ENCODE data around the gene TTF1.
"Not testable (repeated sequence)": the region's sequence is repeated elsewhere in the genome, so short reads cannot be mapped to it uniquely, and the experiment has no call there.

TTF1 gene

DNA sequence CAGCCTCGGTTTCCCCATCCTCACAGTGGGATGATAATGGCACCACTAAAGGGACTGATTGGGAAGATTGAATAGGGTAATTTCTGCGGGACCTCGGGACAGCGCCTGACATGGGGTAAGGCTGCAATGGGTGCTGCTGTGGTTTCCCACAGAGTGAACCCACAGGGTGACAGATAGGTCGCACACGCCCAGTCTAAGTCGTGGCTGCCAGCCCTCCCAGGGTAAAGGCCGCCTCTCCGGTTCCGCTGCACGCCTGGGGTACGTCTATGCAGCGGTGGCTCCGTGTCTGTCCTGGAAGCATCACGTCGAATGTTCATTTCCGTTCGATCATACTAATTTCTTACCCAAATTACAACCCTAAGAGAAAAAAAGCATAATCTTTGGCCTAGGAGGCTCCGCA lies 4.0 kb upstream of the TTF1 start:
- no peak for DNase-seq

DNA sequence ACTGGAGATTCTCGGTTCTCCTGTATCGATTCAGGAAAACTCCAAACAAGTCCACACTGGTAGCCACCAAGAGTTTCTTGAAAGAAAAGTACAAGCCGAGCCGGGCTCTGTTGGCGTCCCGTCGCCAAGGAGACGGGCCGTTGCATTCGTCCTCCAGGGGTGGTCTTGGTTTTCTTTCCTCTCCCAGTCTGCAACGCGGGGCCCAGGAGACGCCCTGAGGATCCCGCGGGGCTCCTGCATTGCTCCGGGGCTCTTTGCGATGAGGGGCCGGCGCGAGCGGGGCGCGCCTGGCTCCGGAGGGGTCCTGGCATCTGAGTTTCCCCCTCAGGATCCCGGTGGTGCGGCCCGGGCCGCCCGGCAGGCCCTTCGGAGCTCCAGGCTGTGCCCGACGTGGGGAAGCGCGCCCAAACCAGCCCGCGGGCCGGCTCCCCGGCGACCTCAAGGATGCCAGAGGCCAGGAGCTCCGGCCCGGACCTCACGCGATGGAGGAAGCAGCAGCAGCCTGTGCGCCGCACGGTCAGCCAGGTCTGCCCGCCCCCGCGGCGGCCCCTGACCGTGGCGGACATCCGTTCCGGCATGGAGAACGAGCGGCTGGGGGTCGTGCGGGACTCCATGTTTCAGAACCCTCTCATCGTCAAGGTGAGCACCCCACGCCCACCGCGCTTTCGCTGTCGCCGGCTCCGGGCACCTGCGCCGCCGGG lies 3.3 kb upstream of the TTF1 start, which contains the start of gene CFAP77:
Gene CFAP77, plus strand, starts transcription at position 384 of the 701 bp plus-strand sequence. Its CDS starts 61 bp downstream, at position 445.
- peak in 1 of 4 experiments; percentile 12 for DNase-seq

DNA sequence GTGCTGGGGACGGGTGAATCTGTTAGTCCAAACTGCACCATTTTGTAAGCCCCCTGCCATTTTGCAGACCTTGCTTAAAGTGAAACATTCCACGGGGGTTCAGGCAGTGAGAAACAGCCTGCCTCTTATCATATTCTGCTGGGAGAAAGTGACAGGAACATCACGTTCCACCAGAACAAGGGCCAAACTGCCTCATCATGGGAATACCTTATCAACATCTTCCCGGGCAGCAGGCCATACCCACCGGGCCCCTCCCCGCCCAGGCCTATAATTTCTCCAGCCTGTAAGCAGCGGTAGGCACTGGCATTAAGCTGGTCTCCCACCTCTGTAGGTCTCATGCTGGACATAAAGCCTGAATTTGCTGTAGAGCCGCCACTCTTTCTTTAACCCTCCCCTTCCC lies 1.9 kb upstream of the TTF1 start:
- DNase-seq, result no peak

DNA sequence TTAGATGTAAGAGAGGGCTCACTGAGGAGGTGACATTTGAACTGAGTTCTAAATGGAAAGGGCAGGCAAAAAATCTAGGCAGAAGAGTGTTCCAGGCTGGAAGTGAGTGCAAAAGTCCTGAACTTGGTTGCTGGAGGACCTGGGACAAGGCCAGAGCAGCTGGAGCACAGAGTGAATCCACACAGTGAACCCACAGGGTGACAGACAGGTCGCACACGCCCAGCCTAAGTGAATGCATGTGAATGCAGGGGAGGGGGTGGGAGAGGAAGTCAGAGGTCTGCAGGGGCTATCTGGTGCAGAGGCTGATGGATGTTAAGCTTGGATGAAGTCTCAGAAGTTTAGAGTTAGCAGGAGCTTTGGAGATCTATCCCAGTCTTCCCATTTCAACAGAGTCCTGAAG lies 556 bp upstream of the TTF1 start:
- DNase-seq, result no peak

DNA sequence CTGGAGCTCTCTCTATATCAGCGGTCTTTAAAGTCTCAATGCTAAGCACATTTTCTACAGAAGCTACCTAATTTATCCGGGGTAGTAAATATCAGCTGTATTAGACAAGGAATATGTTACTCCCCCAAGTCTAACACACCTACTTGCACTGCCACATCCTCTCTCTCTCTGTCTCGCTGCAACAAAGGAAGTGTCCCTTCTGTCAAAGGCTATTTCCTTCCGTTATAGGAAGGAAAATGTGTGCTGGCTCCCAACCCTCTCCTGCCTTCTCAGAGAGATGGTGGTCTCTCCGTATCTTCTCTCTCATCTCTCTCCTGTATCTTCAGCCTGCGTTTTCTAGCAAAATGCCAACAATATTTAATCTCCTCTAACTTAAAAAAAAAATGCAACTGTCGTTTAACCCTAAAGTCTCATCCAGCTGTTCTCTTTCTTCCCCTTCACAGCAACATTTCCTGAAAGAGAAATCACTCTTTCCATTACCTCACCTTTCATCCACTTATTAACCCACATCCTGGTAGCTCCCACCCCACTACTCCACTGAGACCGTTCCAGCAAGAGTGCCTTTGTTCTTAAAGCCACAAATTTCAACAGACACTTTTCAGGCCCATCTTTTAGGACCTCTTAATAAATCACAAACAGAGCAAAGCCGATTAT lies 2.3 kb downstream of the TTF1 start:
- no peak for DNase-seq

DNA sequence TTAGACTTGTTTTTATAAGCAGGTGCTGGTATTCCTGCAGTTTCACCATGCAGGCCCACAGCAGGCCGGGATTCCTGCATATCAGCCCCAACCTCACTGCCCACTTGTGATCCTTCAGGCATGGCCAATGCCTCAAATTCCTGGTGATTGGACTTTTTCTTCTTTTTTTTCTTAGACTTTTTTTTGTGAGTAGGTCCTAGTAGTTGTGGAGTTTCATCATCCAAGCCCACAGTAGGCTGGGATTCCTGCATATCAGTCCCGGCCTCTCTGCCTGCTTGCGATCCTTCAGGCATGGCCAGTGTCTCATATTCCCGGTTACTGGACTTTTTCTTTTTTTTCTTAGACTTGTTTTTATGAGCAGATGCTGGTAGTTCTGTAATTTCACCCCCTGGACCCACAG lies 4.8 kb downstream of the TTF1 start:
- no peak for DNase-seq

DNA sequence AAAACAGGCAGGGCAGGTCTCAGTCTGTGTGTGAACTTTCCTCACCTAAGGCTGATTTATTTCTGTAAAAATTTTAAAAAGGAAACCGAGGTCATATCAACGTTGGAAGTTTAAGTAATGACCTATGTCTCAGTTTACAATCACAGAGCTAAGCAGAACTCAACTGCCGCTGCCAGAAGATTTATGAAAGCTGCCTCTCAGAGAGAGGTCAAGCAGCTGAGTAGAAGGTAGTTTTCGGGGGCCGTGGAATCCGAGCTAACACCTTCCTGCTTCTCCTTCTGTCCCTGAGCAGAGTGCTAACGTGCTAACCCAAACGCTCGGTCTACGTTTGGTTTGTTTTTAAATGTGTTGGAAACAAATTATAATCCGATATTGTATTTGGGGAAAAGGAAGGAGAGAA lies 11.1 kb downstream of the TTF1 start:
- no peak for DNase-seq

DNA sequence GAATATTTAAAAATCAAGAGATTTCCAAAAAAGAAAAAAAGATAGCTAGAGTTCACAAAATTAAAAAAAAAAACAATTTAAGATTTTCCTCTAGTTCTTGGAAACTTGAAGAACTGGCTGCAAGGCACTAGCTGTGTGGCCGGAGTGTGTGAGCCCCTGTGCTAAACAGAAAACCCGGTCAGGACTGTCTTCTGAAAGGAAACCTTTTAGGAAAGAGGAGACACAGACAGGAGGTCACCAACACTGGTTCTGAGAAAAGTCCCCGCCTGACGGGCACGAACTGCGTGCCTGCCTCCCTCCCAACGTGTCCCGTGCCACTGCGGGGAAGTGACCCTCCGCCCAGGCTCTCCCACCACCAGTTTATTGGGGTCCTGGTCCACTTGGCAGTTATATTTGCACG lies 15.2 kb downstream of the TTF1 start:
- no peak for DNase-seq

DNA sequence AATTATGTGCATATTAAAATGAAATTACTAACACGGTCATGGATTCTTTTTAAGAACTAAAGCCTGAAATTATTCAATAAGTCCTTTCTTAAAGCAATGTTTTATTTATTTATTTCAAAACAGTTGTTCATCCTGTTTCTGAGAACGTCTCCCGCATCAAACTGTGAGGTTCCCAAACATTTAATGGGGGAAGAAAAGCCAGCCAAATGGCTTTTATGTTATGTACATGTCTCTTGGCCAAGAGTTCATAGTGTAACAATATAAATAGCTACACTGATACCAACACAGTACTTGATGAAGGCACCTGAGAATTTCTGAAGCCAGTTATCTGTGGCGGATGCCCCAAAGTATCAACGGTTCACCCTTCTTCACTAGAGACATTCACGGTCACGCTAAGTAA lies 15.7 kb downstream of the TTF1 start:
- DNase-seq, result no peak

DNA sequence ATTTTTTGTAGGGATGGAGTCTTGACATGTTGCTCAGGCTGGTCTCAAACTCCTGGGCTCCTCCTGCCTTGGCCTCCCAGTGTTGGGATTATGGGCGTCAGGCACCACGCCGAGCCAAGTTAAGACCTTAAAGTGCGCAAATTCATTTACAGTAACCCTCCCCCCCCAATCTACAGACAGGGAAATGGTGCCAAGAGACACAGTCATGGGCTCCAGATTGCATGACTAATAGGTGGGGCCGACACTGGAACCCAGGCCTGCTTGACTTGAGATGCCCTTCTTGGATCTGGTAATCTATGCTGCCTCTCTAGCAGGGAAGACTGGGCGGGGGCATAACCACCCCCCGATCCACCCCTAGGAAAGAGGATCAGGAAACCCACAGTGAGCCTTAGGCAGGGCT lies 19.5 kb downstream of the TTF1 start:
- no peak for DNase-seq

DNA sequence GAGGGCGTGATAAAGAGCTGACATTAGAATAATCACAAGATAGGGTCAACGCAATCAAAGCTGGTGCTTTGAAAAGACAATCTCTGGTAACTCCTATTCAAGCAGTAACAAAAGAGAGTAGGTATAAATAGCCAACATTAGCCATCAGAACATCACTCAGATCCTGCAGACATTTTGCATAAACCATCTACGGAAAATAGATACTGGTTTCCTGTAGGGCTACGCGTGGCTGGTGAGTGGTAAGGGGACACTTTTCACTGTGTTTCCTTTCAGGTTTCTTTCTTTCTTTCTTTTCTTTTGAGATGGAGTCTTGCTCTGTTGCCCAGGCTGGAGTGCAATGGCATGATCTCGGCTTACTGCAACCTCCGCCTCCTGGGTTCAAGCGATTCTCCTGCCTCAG lies 22.3 kb downstream of the TTF1 start:
- DNase-seq, result no peak

DNA sequence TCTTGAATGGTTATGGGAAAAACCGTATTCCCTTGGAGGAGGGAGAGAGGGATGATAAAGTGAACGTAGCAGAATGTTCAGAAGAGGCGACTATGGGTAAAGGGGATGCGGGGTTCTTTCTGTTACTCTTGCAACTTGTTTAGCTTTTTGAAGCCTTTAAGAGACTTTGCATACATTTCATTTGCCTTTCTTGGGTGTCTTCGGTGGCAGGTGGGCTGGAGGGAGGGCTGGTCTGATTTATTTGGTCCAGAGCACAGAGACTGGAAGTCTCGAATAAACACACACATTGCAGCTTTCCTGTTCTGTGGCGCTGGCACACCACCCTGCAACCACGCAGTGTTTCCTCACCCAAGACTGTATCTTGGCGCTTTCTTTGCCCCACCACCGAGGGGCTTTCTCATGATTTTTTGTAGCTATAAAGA lies 23.2 kb downstream of the TTF1 start:
- DNase-seq, result no peak

DNA sequence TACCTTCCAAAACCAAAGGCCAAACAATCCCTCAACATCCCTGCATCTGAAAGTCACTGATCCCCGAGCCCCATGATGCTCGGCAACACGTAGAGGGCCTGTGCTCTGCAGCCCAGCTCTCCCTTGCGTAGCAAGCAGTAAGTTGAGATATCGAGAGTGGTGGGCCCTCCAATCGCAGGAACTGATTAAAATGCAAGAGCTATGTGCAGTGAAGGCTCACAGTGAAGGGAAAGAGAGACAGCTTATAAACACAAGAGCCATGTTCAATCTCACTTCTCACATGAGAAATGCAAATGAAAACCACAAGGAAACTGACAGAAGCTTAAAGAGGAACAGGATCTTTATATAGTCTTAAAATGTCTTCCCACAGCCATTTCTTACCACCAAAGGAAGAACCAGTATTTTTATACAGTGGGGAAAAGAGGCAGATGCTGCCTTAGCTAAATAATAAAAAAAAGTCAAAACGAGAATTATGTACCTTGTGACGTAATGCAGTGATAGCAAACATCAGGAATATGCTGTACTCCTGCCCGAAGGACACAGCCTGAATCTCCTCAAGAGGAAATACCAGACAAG lies 24.6 kb downstream of the TTF1 start:
- DNase-seq, result no peak

DNA sequence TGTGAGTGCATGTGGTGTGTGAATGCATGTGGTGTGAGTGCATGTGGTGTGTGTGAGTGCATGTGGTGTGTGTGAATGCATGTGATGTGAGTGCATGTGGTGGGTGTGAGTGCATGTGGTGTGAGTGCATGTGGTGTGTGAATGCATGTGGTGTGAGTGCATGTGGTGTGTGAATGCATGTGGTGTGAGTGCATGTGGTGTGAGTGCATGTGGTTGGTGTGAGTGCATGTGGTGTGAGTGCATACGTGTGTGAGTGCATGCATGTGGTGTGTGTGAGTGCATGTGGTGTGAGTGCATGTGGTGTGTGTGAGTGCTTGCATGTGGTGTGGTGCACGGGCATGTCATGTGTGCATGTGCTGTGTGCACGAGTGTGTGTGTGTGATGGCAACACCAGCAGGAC lies 28.2 kb downstream of the TTF1 start:
- not testable (repeated sequence) for DNase-seq

DNA sequence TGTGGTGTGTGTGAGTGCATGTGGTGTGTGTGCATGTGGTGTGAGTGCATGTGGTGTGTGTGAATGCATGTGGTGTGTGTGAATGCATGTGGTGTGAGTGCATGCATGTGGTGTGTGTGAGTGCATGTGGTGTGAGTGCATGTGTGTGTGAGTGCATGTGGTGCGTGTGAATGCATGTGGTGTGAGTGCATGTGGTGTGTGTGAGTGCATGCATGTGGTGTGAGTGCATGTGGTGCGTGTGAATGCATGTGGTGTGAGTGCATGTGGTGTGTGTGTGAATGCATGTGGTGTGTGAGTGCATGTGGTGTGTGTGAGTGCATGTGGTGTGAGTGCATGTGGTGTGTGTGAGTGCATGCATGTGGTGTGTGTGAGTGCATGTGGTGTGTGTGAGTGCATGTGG lies 28.9 kb downstream of the TTF1 start:
- DNase-seq, result not testable (repeated sequence)

DNA sequence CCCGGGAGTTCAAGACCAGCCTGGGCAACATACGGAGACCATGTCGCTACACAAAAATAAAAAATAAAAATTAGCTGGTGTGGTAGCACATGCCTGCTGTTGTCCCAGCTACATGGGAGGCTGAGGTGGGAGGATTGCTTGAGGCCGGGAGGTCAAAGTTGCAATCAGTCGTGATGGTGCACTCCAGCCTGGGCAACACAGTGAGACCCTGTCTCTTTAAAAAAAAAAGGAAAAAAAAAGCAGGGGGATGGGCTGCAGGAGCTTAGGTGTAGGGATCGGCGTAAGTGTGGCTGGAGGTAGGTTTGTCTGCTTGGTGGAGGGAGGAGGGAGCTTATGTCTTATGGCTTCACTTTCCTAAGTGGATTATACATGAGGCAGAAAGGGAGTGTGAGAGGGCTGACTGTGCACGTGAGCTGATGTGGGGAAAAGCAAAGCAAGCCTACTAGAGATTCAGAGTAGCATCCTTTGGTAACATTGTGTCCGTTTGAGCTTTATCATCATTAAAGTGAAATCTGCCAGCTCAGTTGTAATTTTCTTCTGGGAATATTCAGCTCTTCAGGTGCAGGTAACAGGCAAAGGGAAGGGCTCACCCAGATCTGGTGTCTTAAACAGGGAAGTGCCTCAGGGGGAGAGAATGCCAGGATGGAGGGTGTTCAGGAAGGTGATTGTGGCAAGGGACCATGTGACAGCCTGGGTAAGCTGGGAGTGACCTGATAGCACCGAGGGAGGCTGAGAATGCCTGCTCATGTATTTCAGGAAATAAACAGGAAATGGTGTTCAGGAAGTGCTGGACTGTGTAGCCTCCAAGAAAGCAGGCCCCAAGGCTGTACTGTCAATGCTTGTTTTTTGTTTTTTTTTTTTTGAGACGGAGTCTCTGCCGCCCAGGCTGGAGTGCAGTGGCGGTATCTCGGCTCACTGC lies 34.2 kb downstream of the TTF1 start:
- no peak for DNase-seq

DNA sequence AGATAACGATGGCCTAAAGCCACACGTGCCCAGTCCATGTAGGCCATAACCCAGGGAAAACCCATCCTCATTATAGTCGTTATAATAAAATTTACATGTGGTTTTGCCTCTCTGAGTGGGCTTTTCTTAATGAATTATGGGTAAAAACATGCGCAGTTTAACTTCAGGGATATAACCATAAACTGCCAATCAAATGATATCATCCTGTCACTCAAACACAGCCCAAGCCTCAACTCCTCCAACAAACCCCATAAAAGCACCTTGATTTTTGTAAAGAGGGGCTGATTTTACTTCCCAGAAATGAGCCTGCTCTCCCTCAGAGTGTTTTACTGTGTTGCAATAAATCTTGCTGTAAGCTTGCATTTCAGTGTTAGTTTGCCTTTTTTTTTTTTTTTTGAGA lies 36.0 kb downstream of the TTF1 start:
- no peak for DNase-seq

DNA sequence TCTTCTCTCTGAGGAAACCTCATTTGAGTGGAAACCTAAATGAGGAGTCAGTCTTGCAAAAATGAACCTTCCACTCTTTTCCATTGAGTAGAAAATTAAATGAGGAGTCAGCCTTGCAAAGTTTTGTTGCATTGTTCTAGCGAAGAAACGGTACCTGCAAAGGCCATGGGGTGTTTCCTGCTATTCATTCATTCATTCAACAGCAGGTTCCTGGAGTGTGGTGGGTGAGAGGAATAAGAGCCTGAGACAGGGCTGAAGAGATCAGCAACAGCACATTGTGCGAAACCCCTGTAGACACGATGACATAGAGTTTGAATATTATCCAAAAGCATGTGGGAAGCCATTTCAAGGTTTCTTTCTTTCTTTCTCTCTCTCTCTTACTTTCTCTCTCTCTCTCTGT lies 37.2 kb downstream of the TTF1 start:
- DNase-seq, result no peak

DNA sequence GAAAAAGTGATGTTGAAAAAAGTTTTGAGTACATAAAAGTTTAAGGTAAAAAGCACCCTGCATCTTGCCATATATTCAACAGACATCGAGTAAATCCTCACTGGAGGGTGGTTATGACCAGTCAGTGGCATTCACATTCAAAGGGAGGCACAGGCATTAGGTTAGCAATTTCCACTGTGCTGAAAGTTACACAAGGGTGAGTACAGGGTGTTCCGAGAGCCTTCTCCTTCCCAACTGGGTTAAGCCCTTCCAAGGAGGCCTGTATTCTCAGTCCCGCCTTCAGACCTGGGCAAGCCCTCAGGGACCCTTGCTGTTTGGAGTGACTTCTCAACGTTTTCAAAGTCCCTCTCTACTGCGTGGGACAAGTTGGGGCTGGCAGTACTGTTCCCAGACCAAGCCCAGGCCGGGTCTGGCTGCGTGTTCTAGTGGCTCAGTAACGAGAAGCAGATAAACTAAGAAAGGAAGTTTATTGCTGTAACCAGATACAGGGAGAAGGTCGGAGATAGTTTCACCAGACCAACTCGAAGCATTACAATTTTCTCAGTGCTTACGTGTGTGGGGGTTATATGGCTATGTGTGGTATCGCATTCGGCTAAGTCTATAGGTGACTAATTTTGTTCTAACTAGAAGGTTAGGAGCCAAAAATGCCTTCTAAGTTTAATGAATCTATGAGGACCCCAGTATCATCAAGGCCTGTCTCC lies 38.9 kb downstream of the TTF1 start:
- DNase-seq, result no peak

DNA sequence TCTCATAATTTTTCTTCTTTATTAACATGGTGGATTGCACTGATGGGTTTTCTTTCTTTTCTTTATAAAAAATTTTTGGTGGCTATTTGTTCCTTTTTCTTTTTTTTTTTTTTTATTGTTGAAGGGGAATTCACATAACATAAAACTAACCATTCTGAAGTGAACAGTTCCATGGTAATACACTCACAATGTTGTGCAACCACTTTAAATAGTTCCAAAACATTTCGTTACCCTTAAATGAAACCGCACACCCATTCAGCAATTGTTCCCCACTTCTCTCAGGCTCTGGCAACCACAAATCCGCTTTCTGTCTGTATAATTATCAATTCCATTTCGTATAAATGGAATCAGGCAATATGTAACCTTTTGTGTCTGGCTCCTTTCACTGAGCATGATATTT lies 40.2 kb downstream of the TTF1 start:
- DNase-seq, result no peak

DNA sequence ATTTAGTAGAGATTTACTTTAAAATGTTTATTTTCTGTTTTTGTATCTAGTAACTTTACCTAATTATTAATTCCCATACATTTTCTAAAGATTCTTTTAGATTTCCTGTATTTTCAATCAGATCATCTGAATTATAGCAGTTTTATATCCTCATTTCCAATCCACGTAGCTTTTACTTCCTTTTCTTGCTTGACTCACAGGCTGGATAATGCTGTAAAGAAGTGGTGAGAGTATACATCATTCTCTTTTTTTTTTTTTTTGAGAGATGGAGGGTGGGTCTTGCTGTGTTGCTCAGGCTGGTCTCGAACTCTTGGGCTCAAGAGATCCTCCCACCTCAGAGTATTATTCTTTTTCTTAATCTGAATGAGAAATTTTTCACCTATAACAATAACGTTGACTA lies 40.7 kb downstream of the TTF1 start:
- no peak for DNase-seq

DNA sequence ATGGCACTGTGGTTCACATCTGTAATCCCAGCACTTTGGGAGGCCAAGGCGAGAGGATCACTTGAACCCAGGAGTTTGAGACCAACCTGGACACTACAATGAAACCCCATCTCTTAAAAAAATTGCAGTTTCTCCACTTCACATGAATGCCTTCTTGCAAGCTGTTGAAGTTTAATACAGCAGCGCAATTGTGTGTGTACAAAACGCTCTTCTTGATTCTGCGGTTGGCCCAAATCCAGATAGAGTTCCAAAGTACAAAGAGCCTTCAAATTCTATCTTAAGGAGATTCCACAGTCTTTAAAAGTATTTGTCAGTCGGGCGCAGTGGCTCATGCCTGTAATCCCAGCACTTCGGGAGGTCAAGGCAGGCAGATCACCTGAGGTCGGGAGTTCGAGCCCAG lies 42.6 kb downstream of the TTF1 start:
- DNase-seq, result no peak

DNA sequence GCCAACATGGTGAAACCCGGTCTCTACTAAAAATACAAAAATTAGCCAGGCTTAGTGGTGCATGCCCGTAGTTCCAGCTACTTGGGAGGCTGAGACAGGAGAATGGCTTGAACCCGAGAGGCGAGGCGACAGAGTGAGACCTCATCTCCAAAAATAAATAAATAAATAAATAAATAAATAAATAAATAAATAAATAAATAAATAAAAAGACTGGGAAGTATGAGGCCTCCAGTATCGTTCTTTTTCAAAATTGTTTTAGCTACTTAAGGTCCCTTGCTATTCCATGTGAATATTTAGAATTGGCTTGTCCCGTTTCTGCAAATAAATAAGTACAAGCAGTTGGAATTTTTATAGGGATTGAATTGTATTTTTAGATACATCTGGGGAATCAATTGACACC lies 48.9 kb downstream of the TTF1 start:
- no peak for DNase-seq

All from activated CD4-positive, CD25-positive, alpha-beta regulatory T cell (primary cell).